KMS-11 (cell line): ENCODE measurements around the gene PAAF1.

Source experiments
- H2AFZ ChIP-seq: fragments of 200-600 bp; sonication (generic); 2 replicates; pipeline ENCODE4 v1.6.1; 2016; ENCODE audit warnings: antibody characterized with exemption, mixed run types, low read depth
- H3K27ac ChIP-seq: fragments of 200-600 bp; sonication (generic); 2 replicates; pipeline ENCODE4 v1.6.1; 2016; ENCODE audit warnings: mild to moderate bottlenecking, mixed run types
- H3K27me3 ChIP-seq: fragments of 200-600 bp; sonication (generic); 2 replicates; pipeline ENCODE4 v1.6.1; 2017; ENCODE audit warnings: mild to moderate bottlenecking, low read depth, mixed run types, moderate library complexity; ENCODE audit not compliant: insufficient read depth
- H3K36me3 ChIP-seq: fragments of 200-600 bp; sonication (generic); 2 replicates; pipeline ENCODE4 v1.6.1; 2017; ENCODE audit warnings: mild to moderate bottlenecking, mixed run types; ENCODE audit not compliant: insufficient read depth
- H3K4me1 ChIP-seq: fragments of 200-600 bp; sonication (generic); 2 replicates; pipeline ENCODE4 v1.6.1; 2016; ENCODE audit warnings: mild to moderate bottlenecking, low read depth, mixed run types; ENCODE audit not compliant: poor library complexity, severe bottlenecking
- H3K4me2 ChIP-seq: fragments of 200-600 bp; sonication (generic); 2 replicates; pipeline ENCODE4 v1.7.0; 2016; ENCODE audit warnings: mild to moderate bottlenecking, mixed run types
- H3K4me3 ChIP-seq: fragments of 200-600 bp; sonication (generic); IDR thresholded peaks from 2 replicates; pipeline ENCODE4 v1.6.1; 2017; ENCODE audit warnings: low read depth, low read length, mixed read lengths; ENCODE audit not compliant: insufficient read depth
- H3K79me2 ChIP-seq: fragments of 200-600 bp; sonication (generic); 2 replicates; pipeline ENCODE4 v1.6.1; 2016; ENCODE audit warnings: low read depth, mixed run types; ENCODE audit not compliant: insufficient read depth
- H3K9ac ChIP-seq: fragments of 200-600 bp; sonication (generic); 2 replicates; pipeline ENCODE4 v1.6.1; 2016; ENCODE audit warnings: mild to moderate bottlenecking, mixed run types
- H4K20me1 ChIP-seq: fragments of 200-600 bp; sonication (generic); 2 replicates; pipeline ENCODE4 v1.6.1; 2016; ENCODE audit warnings: mild to moderate bottlenecking, mixed run types; ENCODE audit not compliant: insufficient read depth
- CTCF ChIP-seq: fragments of 200-600 bp; sonication (generic); conservative IDR thresholded peaks from 2 replicates; pipeline ENCODE4 v1.6.1; 2017; ENCODE audit warnings: low read depth, mild to moderate bottlenecking, antibody characterized with exemption, low read length, moderate library complexity, mixed read lengths

Gene PAAF1

GRCh38 chr11:73883856-73884255 lies 7.1 kb downstream of the PAAF1 start:
- Histone ChIP-seq H4K20me1 (no peaks in the 10 kb centered on the region), H3K4me3 (no peak overlapping the region), H2AFZ (no peak overlapping the region), H3K27ac (no peak overlapping the region), H3K27me3 (no peaks in the 10 kb centered on the region), H3K79me2 (no peaks in the 10 kb centered on the region), H3K36me3 (no peaks in the 10 kb centered on the region), H3K9ac (no peak overlapping the region), H3K4me1 (no peaks in the 10 kb centered on the region), H3K4me2 (no peak overlapping the region)
- no peak for TF ChIP-seq CTCF

- Histone ChIP-seq H3K27me3 (no peaks in the 10 kb centered on the region), H3K4me1 (no peaks in the 10 kb centered on the region), H3K36me3 (no peaks in the 10 kb centered on the region), H3K4me3 (no peak overlapping the region), H3K4me2 (no peak overlapping the region), H3K27ac (no peak overlapping the region), H3K9ac (no peak overlapping the region), H3K79me2 (no peaks in the 10 kb centered on the region), H4K20me1 (no peaks in the 10 kb centered on the region), H2AFZ (no peak overlapping the region)
- no peak for TF ChIP-seq CTCF
These were observed 11.4 kb downstream of the PAAF1 start for GRCh38 chr11:73888244-73888643.

GRCh38 chr11:73889019-73889418 lies 12.2 kb downstream of the PAAF1 start:
- Histone ChIP-seq H3K4me1 (no peaks in the 10 kb centered on the region), H3K9ac (no peak overlapping the region), H2AFZ (no peak overlapping the region), H3K4me3 (no peak overlapping the region), H3K27me3 (no peaks in the 10 kb centered on the region), H3K27ac (no peak overlapping the region), H3K79me2 (no peaks in the 10 kb centered on the region), H4K20me1 (no peaks in the 10 kb centered on the region), H3K36me3 (no peaks in the 10 kb centered on the region), H3K4me2 (no peak overlapping the region)
- no peak for TF ChIP-seq CTCF

GRCh38 chr11:73889536-73889935 lies 12.7 kb downstream of the PAAF1 start:
- Histone ChIP-seq H3K36me3 (no peaks in the 10 kb centered on the region), H3K4me2 (no peak overlapping the region), H3K4me1 (no peaks in the 10 kb centered on the region), H2AFZ (no peak overlapping the region), H3K27me3 (no peaks in the 10 kb centered on the region), H3K4me3 (no peak overlapping the region), H3K9ac (no peak overlapping the region), H3K79me2 (no peaks in the 10 kb centered on the region), H4K20me1 (no peaks in the 10 kb centered on the region), H3K27ac (no peak overlapping the region)
- TF ChIP-seq CTCF, result no peak

GRCh38 chr11:73893041-73893440 lies 16.2 kb downstream of the PAAF1 start:
- no peak overlapping the region for H3K4me2 ChIP-seq
- H2AFZ ChIP-seq, result no peak overlapping the region
- no peak overlapping the region for H3K9ac ChIP-seq
- no peak overlapping the region for H3K4me3 ChIP-seq
- no peak for TF ChIP-seq CTCF
- no peak overlapping the region for H3K27ac ChIP-seq
- no peaks in the 10 kb centered on the region for H3K4me1 ChIP-seq
- no peaks in the 10 kb centered on the region for H3K27me3 ChIP-seq
- H4K20me1 ChIP-seq, result no peaks in the 10 kb centered on the region
- no peaks in the 10 kb centered on the region for H3K79me2 ChIP-seq
- no peaks in the 10 kb centered on the region for H3K36me3 ChIP-seq
